Dendritic cell treated with granulocyte-macrophage colony-stimulating factor and Interleukin-4, amounts not matched to agents 40 ng/mL and 50 ng/mL, for 4 days (primary cell): ENCODE results near the gene KRTAP22-2.

Source experiments
- H3K27ac Mint-ChIP-seq: one replicate; pipeline ENCODE4 v1.8.0; 2022; ENCODE audit warnings: mild to moderate bottlenecking, mixed read lengths
- H3K27me3 Mint-ChIP-seq: one replicate; pipeline ENCODE4 v1.8.0; 2022; ENCODE audit warnings: mild to moderate bottlenecking, mixed read lengths
- H3K36me3 Mint-ChIP-seq: one replicate; pipeline ENCODE4 v1.8.0; 2022; ENCODE audit warnings: low read depth, mixed read lengths
- H3K4me1 Mint-ChIP-seq: one replicate; pipeline ENCODE4 v1.8.0; 2022; ENCODE audit warnings: low read depth, mixed read lengths
- H3K4me3 Mint-ChIP-seq: one replicate; pipeline ENCODE4 v1.8.0; 2022; ENCODE audit warnings: mild to moderate bottlenecking, moderate library complexity, mixed read lengths
- H3K9me3 Mint-ChIP-seq: one replicate; pipeline ENCODE4 v1.8.0; 2022; ENCODE audit warnings: mixed read lengths
- intact Hi-C: fragments of 100-400 bp; cut with micrococcal nuclease; formaldehyde crosslinking; loops from one replicate; pipeline ENCODE4 v1.15.0; 2022

The KRTAP22-2 gene

DNA sequence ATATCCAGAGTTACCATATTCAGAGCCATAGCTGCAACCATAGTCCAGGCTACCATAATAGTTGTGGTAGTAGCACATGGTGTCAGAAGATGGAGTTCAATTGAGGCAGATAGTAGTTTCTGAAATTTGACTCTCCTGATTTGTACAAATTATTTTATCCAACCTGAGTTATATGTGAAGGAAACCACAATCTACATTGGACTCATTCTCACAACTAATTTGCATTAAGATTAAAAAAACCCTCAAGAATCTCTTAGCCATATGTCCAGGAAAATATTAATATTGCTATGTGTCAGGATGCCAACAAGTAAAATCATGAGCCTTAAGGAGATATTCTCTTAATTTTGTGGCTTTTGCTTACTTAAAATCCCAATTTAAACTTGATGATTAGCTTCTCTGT is at the start of gene KRTAP22-2:
TSS of gene KRTAP22-2 (minus strand) at position 101 of the 400 bp plus-strand sequence.
- Mint-ChIP-seq H3K27me3 (no peaks in the 10 kb centered on the region), H3K4me1 (no peaks in the 10 kb centered on the region), H3K9me3 (peaks cover 2% of the 10 kb centered on the region), H3K36me3 (no peaks in the 10 kb centered on the region), H3K4me3 (no peak within 1 kb of the TSS), H3K27ac (no peak within 1 kb of the TSS)
- intact Hi-C loops: no loop called here

GRCh38 chr21:30638686-30639085 is 48.5 kb upstream of the KRTAP22-2 start:
- Mint-ChIP-seq H3K4me3 (no peak overlapping the region), H3K4me1 (no peaks in the 10 kb centered on the region), H3K27ac (no peak overlapping the region), H3K36me3 (no peaks in the 10 kb centered on the region), H3K27me3 (no peaks in the 10 kb centered on the region), H3K9me3 (peaks cover 30% of the 10 kb centered on the region)
- intact Hi-C loops: no loop called here

- Mint-ChIP-seq H3K9me3 (peaks cover 26% of the 10 kb centered on the region), H3K27me3 (no peaks in the 10 kb centered on the region), H3K4me1 (no peaks in the 10 kb centered on the region), H3K27ac (no peak within 1 kb of the TSS), H3K4me3 (no peak within 1 kb of the TSS), H3K36me3 (no peaks in the 10 kb centered on the region)
- intact Hi-C loops: no loop called here
These were observed 44.7 kb upstream of the KRTAP22-2 start, which contains the start of gene KRTAP20-2 for GRCh38 chr21:30634906-30635305. KRTAP20-2 (plus strand) TSS chr21:30635206; CDS start chr21:30635264, 58 bp downstream.

DNA sequence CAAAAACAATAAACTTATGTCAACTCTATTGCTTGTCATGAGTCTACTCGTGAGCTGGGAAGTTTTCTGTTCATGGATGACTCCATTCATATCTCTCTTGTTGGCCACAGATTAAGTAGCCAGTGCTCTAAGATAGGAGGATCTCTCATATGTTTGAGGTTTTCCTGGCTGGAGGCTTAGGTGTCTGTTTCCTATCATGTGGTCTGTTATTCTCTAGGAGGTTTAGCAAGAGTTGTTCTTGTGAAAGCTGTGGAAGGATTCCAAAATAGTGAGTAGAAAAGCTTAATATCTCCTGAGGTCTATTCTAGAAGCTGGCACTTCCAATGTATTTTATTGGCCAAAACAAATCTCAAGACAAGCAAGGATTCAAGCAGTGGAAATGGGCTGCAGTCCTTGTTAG is 39.0 kb upstream of the KRTAP22-2 start:
- H3K4me1 Mint-ChIP-seq: no peaks in the 10 kb centered on the region

DNA sequence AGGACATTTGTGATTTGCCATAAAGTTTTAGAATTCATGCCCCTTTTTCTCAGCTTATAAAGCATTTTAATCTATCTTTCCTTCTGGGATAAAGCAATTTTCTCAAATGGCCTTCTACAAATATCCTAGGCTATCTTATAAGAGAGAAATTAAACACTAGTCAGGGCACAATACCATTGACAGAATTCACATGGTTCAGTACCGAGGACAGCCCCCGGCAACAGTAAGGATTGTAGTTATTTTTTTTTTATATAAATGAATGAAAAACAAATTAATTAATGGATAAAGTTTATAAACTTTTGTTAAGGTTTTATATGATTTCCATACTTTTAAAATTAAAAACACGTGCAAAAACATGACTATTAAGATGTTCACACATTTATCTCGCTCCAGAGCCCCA is 37.9 kb upstream of the KRTAP22-2 start:
- Mint-ChIP-seq H3K36me3 (no peaks in the 10 kb centered on the region), H3K27ac (no peak overlapping the region), H3K4me1 (no peaks in the 10 kb centered on the region), H3K4me3 (no peak overlapping the region), H3K9me3 (peaks cover 45% of the 10 kb centered on the region), H3K27me3 (no peaks in the 10 kb centered on the region)
- intact Hi-C loops: no loop called here

More for the DNA sequence above, 39.0 kb upstream of the KRTAP22-2 start:
- no peaks in the 10 kb centered on the region for H3K36me3 Mint-ChIP-seq
- H3K9me3 Mint-ChIP-seq: peaks cover 34% of the 10 kb centered on the region
- intact Hi-C loops: no loop called here
- no peak overlapping the region for H3K27ac Mint-ChIP-seq
- no peak overlapping the region for H3K4me3 Mint-ChIP-seq
- H3K27me3 Mint-ChIP-seq: no peaks in the 10 kb centered on the region

- intact Hi-C loops: no loop called here
- Mint-ChIP-seq H3K4me3 (no peak overlapping the region), H3K9me3 (peaks cover 34% of the 10 kb centered on the region), H3K27me3 (no peaks in the 10 kb centered on the region), H3K4me1 (no peaks in the 10 kb centered on the region), H3K27ac (no peak overlapping the region), H3K36me3 (no peaks in the 10 kb centered on the region)
These were observed 35.4 kb upstream of the KRTAP22-2 start for GRCh38 chr21:30625449-30626165.

DNA sequence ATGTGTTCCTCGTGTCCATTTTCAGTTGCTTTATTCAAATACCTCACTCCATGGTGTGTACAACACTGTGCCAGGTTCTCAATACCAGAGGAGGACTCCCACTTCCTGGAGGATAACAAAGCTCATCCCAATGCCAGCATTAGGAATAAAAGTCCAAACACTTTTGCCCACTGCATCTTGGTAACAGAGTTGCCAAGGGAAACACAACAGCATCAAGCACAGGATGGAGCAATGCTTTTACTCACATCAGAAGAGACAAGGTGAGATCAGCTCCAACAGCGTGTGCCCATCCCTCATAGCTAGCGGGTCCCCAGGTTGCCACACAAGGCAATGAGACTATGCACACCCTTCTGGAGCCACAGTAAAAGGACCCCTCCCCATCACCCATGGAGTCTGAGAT is 33.2 kb upstream of the KRTAP22-2 start:
- H3K36me3 Mint-ChIP-seq: no peaks in the 10 kb centered on the region
- H3K4me1 Mint-ChIP-seq: no peaks in the 10 kb centered on the region
- no peaks in the 10 kb centered on the region for H3K27me3 Mint-ChIP-seq
- H3K27ac Mint-ChIP-seq: no peak overlapping the region
- intact Hi-C loops: no loop called here
- peaks cover 32% of the 10 kb centered on the region for H3K9me3 Mint-ChIP-seq
- no peak overlapping the region for H3K4me3 Mint-ChIP-seq

DNA sequence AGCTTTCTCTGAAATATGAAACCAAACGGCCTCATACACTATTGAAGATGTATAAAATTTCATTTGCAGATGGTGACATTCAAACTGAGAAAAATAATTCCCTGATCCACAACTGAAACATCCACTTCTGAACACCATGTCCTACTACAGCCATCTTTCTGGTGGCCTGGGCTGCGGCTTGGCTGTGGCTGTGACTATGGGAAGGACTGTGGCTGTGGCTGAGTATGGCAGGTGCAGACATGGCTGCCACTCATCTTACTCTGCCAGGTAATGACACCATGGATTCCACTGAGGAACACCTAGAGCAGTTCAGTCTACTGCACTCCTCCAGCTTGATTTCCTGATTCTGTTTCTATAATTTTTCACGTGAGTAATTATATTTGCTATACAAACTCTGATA is 30.3 kb upstream of the KRTAP22-2 start, which contains the start of gene KRTAP20-4:
TSS of gene KRTAP20-4 (plus strand) at position 106 of the 400 bp plus-strand sequence.
- Mint-ChIP-seq H3K27me3 (no peaks in the 10 kb centered on the region), H3K4me3 (no peak within 1 kb of the TSS), H3K4me1 (no peaks in the 10 kb centered on the region)

DNA sequence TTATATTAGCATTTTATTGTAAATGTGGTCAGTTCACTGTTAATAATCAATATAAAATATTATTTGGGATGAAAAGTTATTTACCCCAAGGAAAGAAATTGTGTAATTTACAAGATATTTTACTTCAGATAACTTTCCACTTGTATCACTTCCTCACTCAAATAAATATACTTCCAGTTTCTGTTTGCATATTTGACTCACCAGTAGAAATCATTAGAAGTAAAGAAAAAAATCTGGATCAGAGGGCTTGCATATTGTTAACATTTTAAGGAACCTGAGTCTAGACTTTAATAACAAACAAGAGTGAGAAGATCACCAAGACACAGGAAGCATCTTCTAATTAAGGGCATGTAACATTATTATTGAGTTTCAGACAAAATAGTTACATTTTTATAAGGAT is 29.9 kb upstream of the KRTAP22-2 start:
- H3K27ac Mint-ChIP-seq: no peak overlapping the region
- peaks cover 27% of the 10 kb centered on the region for H3K9me3 Mint-ChIP-seq
- H3K27me3 Mint-ChIP-seq: no peaks in the 10 kb centered on the region
- intact Hi-C loops: no loop called here
- H3K4me1 Mint-ChIP-seq: no peaks in the 10 kb centered on the region
- no peak overlapping the region for H3K4me3 Mint-ChIP-seq
- H3K36me3 Mint-ChIP-seq: no peaks in the 10 kb centered on the region

More for the DNA sequence above, 30.3 kb upstream of the KRTAP22-2 start, which contains the start of gene KRTAP20-4:
- no peak within 1 kb of the TSS for H3K27ac Mint-ChIP-seq
- intact Hi-C loops: no loop called here
- no peaks in the 10 kb centered on the region for H3K36me3 Mint-ChIP-seq
- H3K9me3 Mint-ChIP-seq: peaks cover 30% of the 10 kb centered on the region

DNA sequence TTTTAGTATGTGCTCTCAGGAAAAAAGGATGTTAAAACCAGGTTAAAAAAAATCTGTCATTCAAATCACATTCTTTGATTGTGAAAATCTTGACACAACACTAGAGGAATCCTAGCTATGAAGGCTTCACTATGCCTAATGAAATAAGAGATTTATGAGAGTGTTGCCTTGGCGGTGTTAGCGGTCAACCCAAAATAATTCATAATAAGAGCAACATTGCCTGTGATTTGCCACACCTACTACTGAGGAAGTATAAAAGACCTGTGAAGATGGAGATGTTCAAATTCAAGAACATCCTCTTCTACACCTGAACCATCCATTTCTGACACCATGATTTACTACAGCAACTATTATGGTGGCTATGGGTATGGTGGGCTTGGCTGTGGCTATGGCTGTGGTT is 25.9 kb upstream of the KRTAP22-2 start, which contains the start of gene KRTAP20-1:
TSS of gene KRTAP20-1 (plus strand) at position 301 of the 400 bp plus-strand sequence. CDS start at position 331, 30 bp downstream.
- no peak within 1 kb of the TSS for H3K4me3 Mint-ChIP-seq
- intact Hi-C loops: no loop called here
- no peaks in the 10 kb centered on the region for H3K36me3 Mint-ChIP-seq
- H3K4me1 Mint-ChIP-seq: no peaks in the 10 kb centered on the region
- H3K27me3 Mint-ChIP-seq: no peaks in the 10 kb centered on the region
- H3K27ac Mint-ChIP-seq: no peak within 1 kb of the TSS
- H3K9me3 Mint-ChIP-seq: peaks cover 9% of the 10 kb centered on the region

DNA sequence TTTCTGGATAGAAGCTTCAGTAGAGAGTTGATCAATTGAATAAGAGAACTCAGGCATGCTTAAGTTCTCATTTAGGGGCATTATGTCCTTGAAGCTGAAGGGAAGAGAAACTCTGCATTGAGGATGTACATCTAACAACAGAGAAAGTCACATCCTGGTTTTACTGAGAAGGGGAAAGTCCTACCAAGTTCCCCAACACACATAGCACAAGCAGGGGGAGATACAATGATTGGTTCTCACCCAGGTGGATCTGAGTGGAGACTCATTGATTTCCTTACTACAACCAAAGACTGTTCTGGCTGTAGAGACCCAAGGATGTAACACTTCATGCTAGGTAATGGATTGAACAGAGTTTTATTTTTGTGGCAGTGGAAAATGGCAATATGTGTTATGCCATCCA is 25.0 kb upstream of the KRTAP22-2 start:
- intact Hi-C loops: no loop called here
- no peaks in the 10 kb centered on the region for H3K36me3 Mint-ChIP-seq
- H3K4me3 Mint-ChIP-seq: no peak overlapping the region
- H3K9me3 Mint-ChIP-seq: peaks cover 15% of the 10 kb centered on the region
- no peaks in the 10 kb centered on the region for H3K27me3 Mint-ChIP-seq
- H3K27ac Mint-ChIP-seq: no peak overlapping the region
- H3K4me1 Mint-ChIP-seq: no peaks in the 10 kb centered on the region

- no peaks in the 10 kb centered on the region for H3K27me3 Mint-ChIP-seq
- peaks cover 15% of the 10 kb centered on the region for H3K9me3 Mint-ChIP-seq
- H3K4me1 Mint-ChIP-seq: no peaks in the 10 kb centered on the region
- H3K27ac Mint-ChIP-seq: no peak within 1 kb of the TSS
- no peak within 1 kb of the TSS for H3K4me3 Mint-ChIP-seq
- no peaks in the 10 kb centered on the region for H3K36me3 Mint-ChIP-seq
- intact Hi-C loops: no loop called here
These were observed 23.6 kb upstream of the KRTAP22-2 start, which contains the start of gene KRTAP6-1 for GRCh38 chr21:30613836-30614235. KRTAP6-1 (minus strand) TSS chr21:30613930; CDS start chr21:30613904, 26 bp downstream.

- Mint-ChIP-seq H3K36me3 (no peaks in the 10 kb centered on the region), H3K4me3 (no peak overlapping the region), H3K27ac (no peak overlapping the region), H3K27me3 (no peaks in the 10 kb centered on the region), H3K9me3 (peaks cover 20% of the 10 kb centered on the region), H3K4me1 (no peaks in the 10 kb centered on the region)
- intact Hi-C loops: no loop called here
These were observed 21.9 kb upstream of the KRTAP22-2 start for GRCh38 chr21:30612132-30612531.

DNA sequence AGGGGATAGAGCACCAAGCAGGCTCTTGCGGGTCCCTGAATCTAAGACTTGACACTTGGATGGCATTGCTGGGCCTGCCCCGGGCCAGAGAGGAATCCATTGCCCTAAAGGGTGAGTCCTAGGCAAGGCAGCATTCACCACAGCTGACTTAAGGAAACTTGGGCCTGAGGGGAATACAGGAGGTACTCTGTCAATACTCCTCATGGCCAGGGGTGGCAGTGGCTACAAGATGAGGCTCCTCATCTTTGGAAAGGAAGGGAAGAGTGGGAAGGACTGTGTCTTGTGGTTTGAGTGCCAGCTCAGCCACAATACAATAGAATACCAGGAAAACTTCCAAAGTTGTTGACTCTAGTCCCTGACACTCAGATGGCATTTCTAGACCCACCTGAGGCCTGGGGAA is 15.8 kb upstream of the KRTAP22-2 start:
- no peak overlapping the region for H3K27ac Mint-ChIP-seq

More for the DNA sequence above, 15.8 kb upstream of the KRTAP22-2 start:
- Mint-ChIP-seq H3K4me3 (no peak overlapping the region), H3K36me3 (no peaks in the 10 kb centered on the region), H3K27me3 (no peaks in the 10 kb centered on the region), H3K9me3 (peaks cover 66% of the 10 kb centered on the region), H3K4me1 (no peaks in the 10 kb centered on the region)
- intact Hi-C loops: no loop called here
